ENCODE measurements around the gene CNN1. TPM values are rescaled to one million over a fixed set of nuclear protein-coding genes. Genes with fewer than 3 reads are reported as not detected.

CNN1 gene
- total RNA-seq, 1 experiment from 2014 or later: 15.7 TPM

DNA sequence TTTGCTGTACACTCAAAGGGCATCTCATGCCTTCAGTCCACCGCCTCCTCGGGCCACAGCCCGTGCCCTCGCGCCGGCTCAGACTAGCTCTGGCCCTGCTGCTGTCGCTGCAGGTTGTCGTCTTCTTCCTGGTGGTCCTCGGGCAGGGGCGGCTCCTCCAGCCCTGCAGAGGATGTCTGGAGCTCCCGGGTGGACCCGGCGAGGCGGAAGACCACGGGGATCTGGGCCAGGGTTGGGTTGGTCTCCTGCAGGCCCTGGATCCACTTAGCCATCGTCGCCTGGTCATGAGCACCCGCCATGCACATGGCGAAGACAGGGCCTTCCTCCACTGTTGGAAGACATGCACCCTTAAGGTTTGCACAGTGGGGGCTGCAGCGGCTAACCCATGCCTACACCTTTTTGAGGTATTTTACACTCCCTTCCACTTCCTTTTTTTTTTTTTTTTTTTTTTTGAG, 32.5 kb upstream of the CNN1 start:
- Mint-ChIP-seq H3K27me3 (ENCODE audit: low read depth) (no peaks in the 10 kb centered on the region), H3K4me1 (peaks cover 10 to 13% of the 10 kb centered on the region in 2 experiments), H3K9me3 (no peaks in the 10 kb centered on the region), H3K36me3 (ENCODE audit: insufficient read depth in 1 of 3, low read depth in 3 of 3) (peaks cover 0 to 9% (median 3%) of the 10 kb centered on the region in 3 experiments; a peak in 4 of 7 replicates), H3K4me3 (peak overlapping the region; percentile 81 to 90), H3K27ac (peak overlapping the region in 2 of 3 experiments; percentile 81 to 96; a peak in 4 of 7 replicates)
- Histone ChIP-seq H3K4ac (ENCODE audit: low read depth, low read length) (no peak overlapping the region), H3K9ac (ENCODE audit: extremely low read depth, insufficient read length, low read length) (peak overlapping the region; percentile 71), H3K4me2 (ENCODE audit: insufficient read depth, insufficient read length, low read length) (peak overlapping the region; percentile 63), H2AK5ac (ENCODE audit: insufficient read length, low read length) (no peak overlapping the region), H3K79me1 (ENCODE audit: insufficient read depth, low read depth, low read length, poor library complexity, severe bottlenecking) (no peaks in the 10 kb centered on the region), H4K5ac (ENCODE audit: insufficient read length, low read depth, low read length) (no peak overlapping the region), H4K20me1 (ENCODE audit: control insufficient read depth, insufficient read depth, insufficient read length) (no peaks in the 10 kb centered on the region), H3K18ac (ENCODE audit: insufficient read length, low read depth, low read length) (peak overlapping the region; percentile 68), H2BK15ac (ENCODE audit: low read depth, low read length) (no peak overlapping the region; the same call in 1 of the 2 replicates), H3K23ac (ENCODE audit: insufficient read length, low read depth, low read length) (no peak overlapping the region), H3K56ac (ENCODE audit: insufficient read length, low read depth, low read length) (no peak overlapping the region), H3K27ac (ENCODE audit: insufficient read length, low read depth, low read length) (no peak overlapping the region), H3K79me2 (ENCODE audit: insufficient read depth, low read length) (no peaks in the 10 kb centered on the region), H2BK20ac (ENCODE audit: low read depth, low read length, poor library complexity, severe bottlenecking) (no peak overlapping the region), H2BK12ac (ENCODE audit: insufficient read length, low read depth, low read length) (no peak overlapping the region), H3K4me1 (ENCODE audit: insufficient read depth, low read length) (no peaks in the 10 kb centered on the region), H3T11ph (ENCODE audit: low read length) (no peak overlapping the region), H2AFZ (ENCODE audit: low read length) (no peak overlapping the region), H3K9me3 (ENCODE audit: control insufficient read depth, low read depth, low read length) (no peaks in the 10 kb centered on the region), H2BK120ac (ENCODE audit: low read depth, low read length, poor library complexity, severe bottlenecking) (no peak overlapping the region), H3K14ac (ENCODE audit: insufficient read depth, low read length) (peak overlapping the region; percentile 88; the same call in 1 of the 2 replicates), H4K8ac (replicated peaks; ENCODE audit: insufficient read length, low read depth, low read length) (no peak overlapping the region), H3K27me3 (ENCODE audit: insufficient read depth, low read length) (no peaks in the 10 kb centered on the region), H4K91ac (ENCODE audit: insufficient read length, low read depth, low read length) (no peak overlapping the region), H3K23me2 (ENCODE audit: insufficient read length, low read depth, low read length, poor library complexity, severe bottlenecking) (peaks cover 5% of the 10 kb centered on the region), H2BK5ac (ENCODE audit: insufficient read length, low read length) (no peak overlapping the region)
- TF ChIP-seq, protein P1, sequence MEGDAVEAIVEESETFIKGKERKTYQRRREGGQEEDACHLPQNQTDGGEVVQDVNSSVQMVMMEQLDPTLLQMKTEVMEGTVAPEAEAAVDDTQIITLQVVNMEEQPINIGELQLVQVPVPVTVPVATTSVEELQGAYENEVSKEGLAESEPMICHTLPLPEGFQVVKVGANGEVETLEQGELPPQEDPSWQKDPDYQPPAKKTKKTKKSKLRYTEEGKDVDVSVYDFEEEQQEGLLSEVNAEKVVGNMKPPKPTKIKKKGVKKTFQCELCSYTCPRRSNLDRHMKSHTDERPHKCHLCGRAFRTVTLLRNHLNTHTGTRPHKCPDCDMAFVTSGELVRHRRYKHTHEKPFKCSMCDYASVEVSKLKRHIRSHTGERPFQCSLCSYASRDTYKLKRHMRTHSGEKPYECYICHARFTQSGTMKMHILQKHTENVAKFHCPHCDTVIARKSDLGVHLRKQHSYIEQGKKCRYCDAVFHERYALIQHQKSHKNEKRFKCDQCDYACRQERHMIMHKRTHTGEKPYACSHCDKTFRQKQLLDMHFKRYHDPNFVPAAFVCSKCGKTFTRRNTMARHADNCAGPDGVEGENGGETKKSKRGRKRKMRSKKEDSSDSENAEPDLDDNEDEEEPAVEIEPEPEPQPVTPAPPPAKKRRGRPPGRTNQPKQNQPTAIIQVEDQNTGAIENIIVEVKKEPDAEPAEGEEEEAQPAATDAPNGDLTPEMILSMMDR (conservative IDR thresholded peaks at IDR 0.05): no peak
- WGBS (ENCODE audit: extremely low coverage, insufficient read length, low lambda C conversion rate): no CpG with 5 or more reads among the region's 20 CpGs
- DNase-seq: no peak
